Heart left ventricle (tissue), 16 donors: ENCODE results near the gene RNF217. TPM values are rescaled to one million over a fixed set of nuclear protein-coding genes. Genes with fewer than 3 reads are reported as not detected.

ENCODE experiments used
- ATAC-seq, 4 donors: fragments of 200-7000 bp; cut with Tn5 transposase; one replicate each; pipeline ENCODE4 v1.9.1; 2020 to 2022; ENCODE audit warnings: moderate library complexity in 4 of 4, mild to moderate bottlenecking in 3 of 4, moderate number of reproducible peaks in 1 of 4
- DNase-seq, 5 donors: peaks; one replicate each; pipeline ENCODE4 v3.0.0-alpha.2; 2020
- H3K27ac ChIP-seq, 12 donors: fragments of 200-600 bp; sonication (generic) in 4 of 12; one replicate each; pipeline versions ENCODE4 v1.5.0 to v1.8.0; 2016 to 2022; ENCODE audit warnings: mild to moderate bottlenecking in 2 of 12
- H3K27me3 ChIP-seq, 9 donors: fragments of 200-600 bp; sonication (generic) in 2 of 9; one replicate each; pipeline versions ENCODE4 v1.5.1 to v1.8.0; 2016 to 2022; ENCODE audit warnings: mild to moderate bottlenecking in 3 of 9
- H3K36me3 ChIP-seq, 9 donors: fragments of 200-600 bp; sonication (generic) in 2 of 9; one replicate each; pipeline versions ENCODE4 v1.5.0 to v1.8.0; 2018 to 2022; ENCODE audit warnings: mild to moderate bottlenecking in 2 of 9
- H3K4me1 ChIP-seq, 12 donors: fragments of 200-600 bp; sonication (generic) in 4 of 12; one replicate each; pipeline versions ENCODE4 v1.5.0 to v1.8.0; 2016 to 2022; ENCODE audit warnings: mild to moderate bottlenecking in 3 of 12
- H3K4me3 ChIP-seq, 12 donors: fragments of 200-600 bp; sonication (generic) in 4 of 12; one replicate each; pipeline versions ENCODE4 v1.5.0 to v1.8.0; 2017 to 2022; ENCODE audit warnings: mild to moderate bottlenecking in 9 of 12, moderate library complexity in 4 of 12
- H3K9me3 ChIP-seq, 12 donors: fragments of 200-600 bp; sonication (generic) in 4 of 12; one replicate each; pipeline versions ENCODE4 v1.5.0 to v1.8.0; 2016 to 2022; ENCODE audit warnings: mild to moderate bottlenecking in 1 of 12
- CTCF ChIP-seq, 12 donors: fragments of 200-600 bp; sonication (generic) in 4 of 12; IDR thresholded peaks; one replicate each; pipeline versions ENCODE4 v1.5.0 to v1.8.0; 2018 to 2022; ENCODE audit warnings: antibody characterized with exemption in 12 of 12, mild to moderate bottlenecking in 5 of 12
- POLR2A ChIP-seq, 2 donors: fragments of 450-650 bp; IDR thresholded peaks; one replicate each; pipeline ENCODE4 v1.6.1; 2017; ENCODE audit warnings: antibody characterized with exemption in 2 of 2, mild to moderate bottlenecking in 2 of 2, moderate library complexity in 2 of 2
- WGBS, 4 donors: extraction: QIAGEN DNeasy Blood & Tissue Kit in 2 of 4; methylation state at CpG; one replicate each; pipeline versions ENCODE4 v1.1.5 to v1.1.7; 2013 to 2018; 5-methylcytosine and 5-hydroxymethylcytosine counted together
- intact Hi-C, 10 donors: fragments of 100-400 bp; cut with DNase I; formaldehyde crosslinking; loops; one replicate each; pipeline versions ENCODE4 v1.11.1 to v1.14.2; 2022
- polyA plus RNA-seq, 2 donors: library from polyadenylated mRNA; stranded (reverse); fragments of 200-250 nt; gene quantifications; one replicate each; pipeline ENCODE4 v1.2.3, GENCODE V29; 2013
- total RNA-seq, 9 donors: library from RNA; depleted of rRNA in 2 of 9; stranded (reverse); fragments of >200 nt in 2 of 9; fragmentation: NEBNext Ultra II Directional in 3 of 9; extraction: Animal tissue kit (Norgen Biotek cat#: 25700) in 3 of 9; gene quantifications; one replicate each; pipeline versions ENCODE4 v1.1.0 to v1.2.4, GENCODE V29; 2016 to 2023
- donor health status: ischemic (EF 13 %, LVEDD 7.1; RV severe dilation, severe dysfunction).
- donor health status: healthy with polysubstance abuse.
- donor health status: DM: no; HTN: yes; CAD: no.
- donor health status: DM: no; HTN: no; CAD: no.
- donor health status: ischemic (EF 25% LVEDD 6.9; RV normal size, moderate dysfunction).
- donor health status: ischemic (EF 25% LVEDD 5.7; RV mildly dilated, moderate dysfunction).
- donor health status: healthy.
- donor health status: DM: yes; HTN: yes; CAD: no.
- donor health status: ischemic (EF 35%, LVEDD 5.7; RV mildly dilated, moderate dysfunction).
- donor health status: nonischemic (EF 11% LVEDD 7.7; RV severe dilation, severe dysfunction).
- donor health status: DM: yes; HTN: yes; CAD: no.
- donor health status: PGD.
- donor health status: ischemic (EF 29% LVEDD 5.4; RV normal size, mild dysfunction).
- donor health status: nonischemic (EF 23%, LVEDD 6.1; RV moderate dilation, normal function).

Gene RNF217
- total and polyA plus RNA-seq, 11 donors, result 2.2 to 21.6 (median 13.9) TPM

GRCh38 chr6:125041740-125042459 lies 79.7 kb downstream of the RNF217 start:
- peaks cover 0 to 3% (median 0%) of the 10 kb centered on the region in 12 donors for H3K9me3 ChIP-seq
- DNase-seq, result no peak
- peaks cover 0 to 15% (median 5%) of the 10 kb centered on the region in 12 donors for H3K4me1 ChIP-seq
- 79 to 86% (median 82%) methylated on average over 3 of the region's 3 CpGs for WGBS, 4 donors
- peak overlapping the region in 1 of 12 donors; percentile 45 for H3K27ac ChIP-seq
- ATAC-seq, result peak in 1 of 4 donors; percentile 36
- H3K27me3 ChIP-seq, result no peaks in the 10 kb centered on the region
- no peak for TF ChIP-seq POLR2A (IDR thresholded peaks at IDR 0.05)
- no peak for TF ChIP-seq CTCF (IDR thresholded peaks at IDR 0.05)
- H3K36me3 ChIP-seq, result peaks cover 0 to 19% (median 7%) of the 10 kb centered on the region in 9 donors
- no peak overlapping the region for H3K4me3 ChIP-seq
- intact Hi-C loops, result no loop called here

- Histone ChIP-seq H3K27me3 (no peaks in the 10 kb centered on the region), H3K36me3 (peaks cover 0 to 22% (median 7%) of the 10 kb centered on the region in 9 donors), H3K9me3 (peaks cover 0 to under 1% (median 0%) of the 10 kb centered on the region in 12 donors), H3K27ac (no peak overlapping the region), H3K4me1 (peaks cover 0 to 15% (median 5%) of the 10 kb centered on the region in 12 donors), H3K4me3 (no peak overlapping the region)
- no peak for TF ChIP-seq POLR2A (IDR thresholded peaks at IDR 0.05)
- TF ChIP-seq CTCF (IDR thresholded peaks at IDR 0.05), result no peak
- intact Hi-C loops, result no loop called here
- ATAC-seq (no peak), DNase-seq (no peak)
- WGBS, 4 donors, result 63 to 82% (median 64%) methylated on average over 3 of the region's 3 CpGs
Observed at GRCh38 chr6:125044066-125044465, 81.8 kb downstream of the RNF217 start.

GRCh38 chr6:125044667-125045066 lies 82.4 kb downstream of the RNF217 start:
- 94 to 99% (median 96%) methylated on average over 2 of the region's 2 CpGs for WGBS, 4 donors
- Histone ChIP-seq H3K4me1 (peaks cover 0 to 15% (median 5%) of the 10 kb centered on the region in 12 donors), H3K9me3 (no peaks in the 10 kb centered on the region), H3K27ac (no peak overlapping the region), H3K36me3 (peaks cover 0 to 22% (median 7%) of the 10 kb centered on the region in 9 donors), H3K4me3 (no peak overlapping the region), H3K27me3 (no peaks in the 10 kb centered on the region)
- DNase-seq (no peak), ATAC-seq (no peak)
- intact Hi-C loops, result no loop called here
- TF ChIP-seq CTCF (IDR thresholded peaks at IDR 0.05) (no peak), POLR2A (IDR thresholded peaks at IDR 0.05) (no peak)

- WGBS, 4 donors, result 82 to 91% (median 88%) methylated on average over 7 of the region's 7 CpGs
- peaks cover 0 to 13% (median 5%) of the 10 kb centered on the region in 12 donors for H3K4me1 ChIP-seq
- ATAC-seq (no peak), DNase-seq (no peak)
- H3K9me3 ChIP-seq, result no peaks in the 10 kb centered on the region
- peaks cover 0 to 22% (median 7%) of the 10 kb centered on the region in 9 donors for H3K36me3 ChIP-seq
- TF ChIP-seq CTCF (IDR thresholded peaks at IDR 0.05), result no peak
- no peak for TF ChIP-seq POLR2A (IDR thresholded peaks at IDR 0.05)
- intact Hi-C loops, result no loop called here
- H3K27me3 ChIP-seq, result no peaks in the 10 kb centered on the region
- H3K27ac ChIP-seq, result no peak overlapping the region
- H3K4me3 ChIP-seq, result no peak overlapping the region
Observed at GRCh38 chr6:125046107-125046925, 84.1 kb downstream of the RNF217 start.
